Smooth muscle cell (in vitro differentiated cells): ENCODE results near the gene BPGM. TPM values are rescaled to one million over a fixed set of nuclear protein-coding genes. Genes with fewer than 3 reads are reported as not detected.
A peak's percentile ranks its signal among the peaks of the same experiment; 100 is the strongest.

Experiments used
- DNase-seq: peaks from one replicate; lab custom pipeline; 2025; ENCODE audit not compliant: unreplicated experiment; lab: John Stamatoyannopoulos, UW
- H2AFZ ChIP-seq: fragments of 200-600 bp; sonication (generic); 2 replicates; pipeline ENCODE4 v1.6.0; 2016; ENCODE audit warnings: antibody characterized with exemption, low read depth, mild to moderate bottlenecking
- H3F3A ChIP-seq: fragments of 200-600 bp; sonication (generic); 2 replicates; pipeline ENCODE4 v1.6.0; 2017; ENCODE audit warnings: antibody characterized with exemption, low read depth
- H3K27ac ChIP-seq: fragments of 200-600 bp; sonication (generic); 2 replicates; pipeline ENCODE4 v1.5.1; 2016; ENCODE audit warnings: low read depth, mild to moderate bottlenecking
- H3K27me3 ChIP-seq: fragments of 200-600 bp; sonication (generic); 2 replicates; pipeline ENCODE4 v1.6.1; 2016; ENCODE audit warnings: low read depth, mild to moderate bottlenecking
- H3K36me3 ChIP-seq: fragments of 200-600 bp; sonication (generic); 2 replicates; pipeline ENCODE4 v1.5.1; 2016; ENCODE audit warnings: low read depth
- H3K4me1 ChIP-seq: fragments of 200-600 bp; sonication (generic); 2 replicates; pipeline ENCODE4 v1.5.1; 2016; ENCODE audit warnings: low read depth
- H3K4me2 ChIP-seq: fragments of 200-600 bp; sonication (generic); 2 replicates; pipeline ENCODE4 v1.6.0; 2016; ENCODE audit warnings: mild to moderate bottlenecking
- H3K4me3 ChIP-seq: fragments of 200-600 bp; sonication (generic); 2 replicates; pipeline ENCODE4 v1.5.1; 2016; ENCODE audit warnings: mild to moderate bottlenecking
- H3K79me2 ChIP-seq: fragments of 200-600 bp; sonication (generic); 2 replicates; pipeline ENCODE4 v1.6.0; 2016; ENCODE audit warnings: low read depth, mild to moderate bottlenecking
- H3K9ac ChIP-seq: fragments of 200-600 bp; sonication (generic); 2 replicates; pipeline ENCODE4 v1.6.0; 2016; ENCODE audit warnings: low read depth
- H3K9me3 ChIP-seq: fragments of 200-600 bp; sonication (generic); replicated peaks from 2 replicates; pipeline ENCODE4 v1.5.1; 2016; ENCODE audit warnings: low read depth
- H4K20me1 ChIP-seq: fragments of 200-600 bp; sonication (generic); 2 replicates; pipeline ENCODE4 v1.6.0; 2016; ENCODE audit warnings: low read depth
- CTCF ChIP-seq: fragments of 200-600 bp; sonication (generic); IDR thresholded peaks from 2 replicates; pipeline ENCODE4 v1.5.1; 2017; ENCODE audit warnings: borderline replicate concordance, mild to moderate bottlenecking, antibody characterized with exemption; ENCODE audit not compliant: insufficient read depth, poor library complexity, severe bottlenecking
- WGBS: methylation state at CpG from one replicate; pipeline ENCODE4 v1.1.7; 2016; ENCODE audit warnings: low lambda C conversion rate; 5-methylcytosine and 5-hydroxymethylcytosine counted together
- polyA plus RNA-seq: library from polyadenylated mRNA; unstranded; fragments of >200 nt; fragmentation: Nextera tagmentation; extraction: Ambion mirVana; gene quantifications from 2 replicates; pipeline ENCODE4 v1.2.1, GENCODE V29; 2016
- total RNA-seq: library from RNA; depleted of rRNA; stranded (reverse); fragments of >200 nt; gene quantifications from 2 replicates; pipeline ENCODE4 v1.2.3, GENCODE V29; 2014

BPGM gene
- total and polyA plus RNA-seq, 2 experiments from 2014 or later: 65.1 to 76.9 TPM

GRCh38 chr7:134709197-134709596 is 62.5 kb downstream of the BPGM start:
- Histone ChIP-seq H3K79me2 (peaks cover 14% of the 10 kb centered on the region), H4K20me1 (no peaks in the 10 kb centered on the region), H3K36me3 (no peaks in the 10 kb centered on the region), H3K9me3 (no peaks in the 10 kb centered on the region), H3F3A (no peaks in the 10 kb centered on the region), H3K9ac (no peak overlapping the region), H3K4me3 (no peak overlapping the region), H3K27ac (no peak overlapping the region), H2AFZ (no peak overlapping the region), H3K4me1 (peaks cover 3% of the 10 kb centered on the region), H3K27me3 (no peaks in the 10 kb centered on the region), H3K4me2 (no peak overlapping the region)
- no peak for DNase-seq
- WGBS: 94% methylated on average over 2 of the region's 2 CpGs
- no peak for TF ChIP-seq CTCF

GRCh38 chr7:134710511-134710853 is 63.8 kb downstream of the BPGM start:
- Histone ChIP-seq H2AFZ (no peak overlapping the region), H3K4me1 (peaks cover 6% of the 10 kb centered on the region), H3K27me3 (no peaks in the 10 kb centered on the region), H3K79me2 (peaks cover 21% of the 10 kb centered on the region), H3K9me3 (no peaks in the 10 kb centered on the region), H3K4me3 (no peak overlapping the region), H4K20me1 (peaks cover 7% of the 10 kb centered on the region), H3K27ac (peak overlapping the region; percentile 92), H3F3A (no peaks in the 10 kb centered on the region), H3K4me2 (peak overlapping the region; percentile 85), H3K9ac (peak overlapping the region; percentile 84), H3K36me3 (no peaks in the 10 kb centered on the region)
- no peak for DNase-seq
- WGBS: 74% methylated on average over 8 of the region's 8 CpGs
- no peak for TF ChIP-seq CTCF

GRCh38 chr7:134710854-134711624 is 64.4 kb downstream of the BPGM start:
- Histone ChIP-seq H3F3A (no peaks in the 10 kb centered on the region), H2AFZ (no peak overlapping the region), H3K79me2 (peaks cover 27% of the 10 kb centered on the region), H3K9me3 (no peaks in the 10 kb centered on the region), H3K36me3 (no peaks in the 10 kb centered on the region), H3K4me1 (peaks cover 6% of the 10 kb centered on the region), H4K20me1 (peaks cover 9% of the 10 kb centered on the region), H3K9ac (peak overlapping the region; percentile 84), H3K27me3 (no peaks in the 10 kb centered on the region), H3K27ac (peak overlapping the region; percentile 92), H3K4me3 (peak overlapping the region; percentile 49), H3K4me2 (peak overlapping the region; percentile 85)
- DNase-seq: no peak
- 13% methylated on average over 9 of the region's 9 CpGs for WGBS
- no peak for TF ChIP-seq CTCF

GRCh38 chr7:134712196-134712595 is 65.5 kb downstream of the BPGM start:
- Histone ChIP-seq H3K4me2 (peak overlapping the region; percentile 85), H3F3A (no peaks in the 10 kb centered on the region), H3K79me2 (peaks cover 35% of the 10 kb centered on the region), H3K4me3 (peak overlapping the region; percentile 49), H3K9ac (peak overlapping the region; percentile 84), H4K20me1 (peaks cover 9% of the 10 kb centered on the region), H3K36me3 (no peaks in the 10 kb centered on the region), H3K9me3 (no peaks in the 10 kb centered on the region), H3K27ac (peak overlapping the region; percentile 92), H2AFZ (no peak overlapping the region), H3K27me3 (no peaks in the 10 kb centered on the region), H3K4me1 (peaks cover 6% of the 10 kb centered on the region)
- no peak for TF ChIP-seq CTCF
- no peak for DNase-seq
- 10% methylated on average over 4 of the region's 4 CpGs for WGBS
